Tibial nerve (tissue), 4 donors: ENCODE measurements around the gene STS.

Experiments
- CTCF ChIP-seq, 5 experiments: fragments of 200-600 bp in 3 of 5; fragments of 450-650 bp in 2 of 5; sonication (generic) in 3 of 5; IDR thresholded peaks; one replicate each; pipeline ENCODE4 v1.5.1; 2016 to 2019; ENCODE audit warnings: antibody characterized with exemption in 5 of 5, mild to moderate bottlenecking in 3 of 5, moderate library complexity in 2 of 5
- EP300 ChIP-seq, 2 donors: sonication (generic); formaldehyde crosslinking; IDR thresholded peaks; one replicate each; pipeline ENCODE4 v1.6.1; 2017; ENCODE audit warnings: antibody characterized with exemption in 2 of 2, mild to moderate bottlenecking in 1 of 2
- POLR2A ChIP-seq, 2 donors: fragments of 450-650 bp; IDR thresholded peaks; one replicate each; pipeline ENCODE4 v1.6.1; 2017; ENCODE audit warnings: antibody characterized with exemption in 2 of 2, mild to moderate bottlenecking in 2 of 2, moderate library complexity in 2 of 2

DNA sequence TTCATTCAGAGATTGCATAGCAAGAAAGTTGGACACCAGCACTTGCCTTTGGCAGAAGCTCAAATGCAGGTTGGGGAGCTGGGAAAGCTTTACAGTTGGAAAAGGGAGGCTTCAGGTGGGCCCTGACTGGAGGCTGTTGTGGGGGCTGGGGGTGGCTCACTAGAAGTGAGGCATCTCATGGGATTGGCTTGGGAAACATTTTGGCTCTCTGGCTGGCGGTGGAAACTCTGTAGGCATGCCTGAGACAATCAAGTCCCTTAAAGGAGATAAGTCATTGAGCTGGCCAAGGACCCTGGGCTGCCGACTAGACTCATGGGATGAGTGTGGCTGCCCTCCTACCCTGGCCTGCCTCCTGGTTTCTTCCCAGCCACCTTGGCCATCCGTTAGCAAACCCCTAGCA is 31.4 kb upstream of the STS start:
- no peak for TF ChIP-seq CTCF (IDR thresholded peaks at IDR 0.05)
- no peak for TF ChIP-seq POLR2A (IDR thresholded peaks at IDR 0.05)
- no peak for TF ChIP-seq EP300 (IDR thresholded peaks at IDR 0.05)
